Renal cortex interstitium (tissue), 11 donors: ENCODE results near the gene SLC9A9. TPM values are rescaled to one million over a fixed set of nuclear protein-coding genes. Genes with fewer than 3 reads are reported as not detected.
"Not testable (repeated sequence)": the region's sequence is repeated elsewhere in the genome, so short reads cannot be mapped to it uniquely, and the experiment has no call there.

Experiments
- DNase-seq, 11 donors: peaks; one replicate each; pipeline ENCODE4 v3.0.0-alpha.2; 2013; ENCODE audit warnings: low read depth in 9 of 11, low spot score in 4 of 11; ENCODE audit errors: extremely low read depth in 1 of 11
- polyA plus RNA-seq, 3 donors: library from polyadenylated mRNA; unstranded; fragments of 120-200 nt; gene quantifications; one replicate each; pipeline ENCODE4 v1.2.1, GENCODE V29; 2013; ENCODE audit not compliant: insufficient read length in 3 of 3

The SLC9A9 gene
- polyA plus RNA-seq, 3 donors, result 4.7 to 6.0 (median 5.6) TPM

- no peak for DNase-seq
Observed at GRCh38 chr3:143552851-143553250, 295.4 kb downstream of the SLC9A9 start.

DNA sequence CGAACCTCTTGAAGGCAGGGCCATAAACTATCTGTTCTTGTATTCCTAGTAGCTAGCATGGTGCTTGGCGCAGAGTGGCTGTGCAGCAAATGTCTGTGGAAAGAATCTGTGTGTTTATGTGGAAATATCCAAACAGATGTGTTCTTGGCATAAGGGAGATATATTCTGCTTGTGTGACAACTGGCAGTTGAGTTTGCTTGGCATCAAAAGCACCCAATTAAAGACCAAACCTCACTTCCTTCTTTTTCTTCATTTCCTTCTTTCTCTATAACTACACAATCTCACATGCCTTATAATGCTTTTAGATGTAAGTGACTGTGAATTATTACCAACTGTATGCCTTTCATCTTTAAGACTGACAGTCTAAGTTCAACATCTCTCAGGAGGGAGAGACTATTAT lies 296.5 kb downstream of the SLC9A9 start:
- no peak for DNase-seq

DNA sequence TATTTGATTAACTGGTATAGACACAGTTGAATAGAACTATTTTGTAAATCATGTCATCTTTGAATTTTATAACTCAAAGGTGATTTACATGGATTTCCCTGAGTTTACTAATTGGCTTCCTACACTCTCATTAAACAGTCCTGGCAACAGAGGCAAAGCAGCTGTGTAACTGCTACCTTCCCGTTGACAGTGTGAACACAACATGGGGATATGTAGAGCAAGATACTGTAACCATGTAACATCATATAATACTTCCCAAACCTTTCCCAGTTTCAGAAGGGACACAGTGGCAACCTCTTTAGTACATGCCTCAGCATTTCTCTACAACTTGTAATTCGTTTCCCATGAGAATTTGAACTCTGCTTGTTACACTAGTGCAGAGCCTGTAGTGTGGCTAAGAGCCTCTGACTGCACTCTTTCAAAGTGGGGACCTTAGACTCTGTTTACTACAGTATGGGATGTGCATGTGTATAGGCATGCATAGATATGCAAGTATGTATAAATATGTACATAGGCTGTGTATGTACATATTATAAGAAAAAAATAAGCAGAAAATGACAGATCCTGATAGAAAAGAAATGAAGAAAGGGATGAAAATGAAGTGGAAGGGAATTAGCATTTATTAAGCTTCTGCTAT lies 299.3 kb downstream of the SLC9A9 start:
- DNase-seq, result no peak

- no peak for DNase-seq
Observed at GRCh38 chr3:143548393-143548792, 299.9 kb downstream of the SLC9A9 start.

GRCh38 chr3:143538577-143538981 lies 309.7 kb downstream of the SLC9A9 start:
- no peak for DNase-seq

DNA sequence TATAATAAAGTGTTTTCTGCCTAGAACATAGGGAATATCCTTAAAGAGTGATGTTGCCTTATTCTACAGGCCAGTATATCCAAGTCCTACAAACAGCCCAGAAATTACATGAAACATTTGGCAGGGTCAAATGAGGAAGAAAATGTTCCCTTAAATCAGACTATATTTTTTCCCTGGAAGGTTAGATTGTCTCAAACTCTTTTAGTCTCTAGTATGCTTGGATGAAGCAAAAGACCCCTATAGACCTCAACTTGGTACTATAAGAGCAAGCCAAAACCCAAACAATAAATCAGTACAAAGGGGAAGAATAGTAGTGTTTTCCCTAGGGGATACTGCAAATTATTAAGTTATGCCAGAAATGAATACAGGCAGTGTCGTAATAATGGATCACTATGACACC lies 310.2 kb downstream of the SLC9A9 start:
- DNase-seq, result no peak

- no peak for DNase-seq
Observed at GRCh38 chr3:143536817-143537535, 311.3 kb downstream of the SLC9A9 start.

DNA sequence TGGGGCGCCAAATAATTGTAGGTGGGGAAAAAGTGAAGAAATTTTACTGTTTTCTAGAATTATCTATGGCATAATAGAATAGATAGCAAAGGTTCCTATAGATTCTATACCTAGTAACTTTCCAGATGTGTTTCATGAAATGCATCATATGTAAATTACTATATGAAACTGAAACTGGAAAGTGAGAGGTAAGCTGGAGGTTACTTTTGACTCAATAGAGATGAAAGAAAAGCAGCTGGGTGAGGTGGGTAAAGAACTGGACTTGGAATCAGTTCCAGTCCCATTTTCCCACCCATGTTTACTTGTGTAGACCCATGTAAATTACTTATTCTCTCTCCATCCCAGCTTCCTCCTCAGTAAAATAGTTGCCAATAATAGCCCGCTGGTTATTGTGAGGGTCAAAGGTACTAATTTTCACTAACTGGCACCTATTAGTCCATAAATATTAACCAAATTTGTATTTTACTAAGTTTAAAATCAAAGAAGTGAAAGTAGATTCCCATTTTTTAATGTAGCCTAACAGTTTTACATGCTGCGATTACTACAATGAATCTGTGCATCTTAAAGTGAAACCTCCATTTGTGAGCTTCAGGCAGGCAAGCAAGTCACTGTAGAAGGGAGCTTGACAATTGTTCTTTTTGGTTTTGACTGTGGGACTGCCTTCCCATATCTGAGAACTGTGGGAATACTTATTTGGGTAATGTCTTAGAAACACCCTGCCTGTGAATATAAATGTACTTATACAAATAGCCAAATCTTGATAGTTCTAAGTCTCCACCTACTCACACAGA lies 312.1 kb downstream of the SLC9A9 start:
- no peak for DNase-seq

DNA sequence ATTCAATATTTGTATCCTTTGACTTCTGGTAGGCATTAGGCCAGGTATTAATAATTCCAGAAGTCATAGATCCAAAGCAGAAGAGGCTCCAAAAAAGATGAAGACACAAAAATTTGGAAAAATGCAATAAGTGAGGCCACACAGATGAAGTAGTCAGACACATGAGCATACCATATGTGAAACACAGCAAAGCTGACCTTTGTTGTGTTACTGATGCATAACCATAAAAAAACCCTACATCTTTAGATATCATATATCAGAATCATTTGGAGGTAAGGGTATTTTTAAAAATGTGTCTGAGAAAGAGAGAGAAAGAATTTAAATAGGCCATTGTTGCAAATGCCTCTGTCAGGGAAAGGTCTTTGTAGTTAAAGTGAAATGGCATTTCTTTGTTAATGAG lies 314.9 kb downstream of the SLC9A9 start:
- DNase-seq, result no peak

GRCh38 chr3:143532091-143532490 lies 316.2 kb downstream of the SLC9A9 start:
- DNase-seq, result no peak

- no peak for DNase-seq
Observed at GRCh38 chr3:143531101-143531500, 317.2 kb downstream of the SLC9A9 start.

GRCh38 chr3:143529798-143530197 lies 318.5 kb downstream of the SLC9A9 start:
- no peak for DNase-seq

GRCh38 chr3:143529018-143529478 lies 319.2 kb downstream of the SLC9A9 start:
- no peak for DNase-seq

GRCh38 chr3:143526011-143526545 lies 322.2 kb downstream of the SLC9A9 start:
- peak in 1 of 11 donors; percentile 52 for DNase-seq

GRCh38 chr3:143525408-143525807 lies 322.9 kb downstream of the SLC9A9 start:
- no peak for DNase-seq

GRCh38 chr3:143521803-143522202 lies 326.5 kb downstream of the SLC9A9 start:
- DNase-seq, result no peak

- not testable (repeated sequence) for DNase-seq
Observed at GRCh38 chr3:143517131-143517530, 331.1 kb downstream of the SLC9A9 start.

DNA sequence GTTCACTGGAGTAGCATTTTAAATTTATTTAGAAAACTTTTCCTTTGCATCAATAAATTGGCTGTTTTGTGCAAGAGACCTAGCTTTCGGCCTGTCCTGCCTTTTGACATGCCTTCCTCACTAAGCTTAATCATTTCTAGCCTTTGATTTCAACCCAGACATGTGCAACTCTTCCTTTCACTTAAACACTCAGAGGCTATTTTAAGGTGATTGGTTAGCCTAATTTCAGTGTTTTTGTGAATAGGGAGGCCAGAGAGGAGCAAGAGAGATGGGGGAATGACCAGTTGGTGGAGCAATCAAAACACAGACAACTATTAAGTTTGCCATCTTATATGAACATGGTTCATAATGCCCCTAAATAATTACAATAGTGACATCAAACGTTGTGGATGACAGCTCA lies 333.4 kb downstream of the SLC9A9 start:
- no peak for DNase-seq

DNA sequence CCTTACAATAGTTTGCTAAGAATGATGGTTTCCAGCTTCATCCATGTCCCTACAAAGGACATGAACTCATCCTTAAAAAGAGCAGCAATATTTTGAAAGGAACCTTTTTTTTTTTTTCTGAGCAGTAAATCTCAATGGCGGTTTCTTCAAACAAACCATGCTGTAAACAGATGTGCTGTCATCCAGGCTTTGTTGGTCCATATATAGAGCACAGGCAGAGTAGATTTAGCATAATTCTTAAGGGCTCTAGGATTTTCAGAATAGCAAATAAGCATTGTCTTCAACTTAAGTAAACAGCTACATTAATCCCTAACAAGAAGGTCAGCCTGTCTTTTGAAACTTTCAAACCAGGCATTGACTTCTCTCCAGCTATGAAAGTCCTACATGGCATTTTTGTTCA lies 334.2 kb downstream of the SLC9A9 start:
- no peak for DNase-seq
